Hepatocyte (in vitro differentiated cells): ENCODE results near the gene ESR1.

Experiments
- EZH2 ChIP-seq: fragments of 200-600 bp; sonication (generic); IDR thresholded peaks from 2 replicates; pipeline ENCODE4 v1.6.1; 2016; ENCODE audit warnings: antibody characterized with exemption, mild to moderate bottlenecking, borderline replicate concordance
- EZH2phosphoT487 ChIP-seq: fragments of 200-600 bp; sonication (generic); IDR thresholded peaks from one replicate; pipeline ENCODE4 v1.6.1; 2018; ENCODE audit warnings: antibody characterized with exemption, mild to moderate bottlenecking, low read depth, moderate library complexity; ENCODE audit not compliant: unreplicated experiment, severe bottlenecking
- TF ChIP-seq, protein P1 (sequence below): fragments of 200-600 bp; sonication (generic); IDR thresholded peaks from 2 replicates; pipeline ENCODE4 v1.5.1; 2016; ENCODE audit warnings: antibody characterized with exemption, mild to moderate bottlenecking; ENCODE audit not compliant: poor library complexity

DNA sequence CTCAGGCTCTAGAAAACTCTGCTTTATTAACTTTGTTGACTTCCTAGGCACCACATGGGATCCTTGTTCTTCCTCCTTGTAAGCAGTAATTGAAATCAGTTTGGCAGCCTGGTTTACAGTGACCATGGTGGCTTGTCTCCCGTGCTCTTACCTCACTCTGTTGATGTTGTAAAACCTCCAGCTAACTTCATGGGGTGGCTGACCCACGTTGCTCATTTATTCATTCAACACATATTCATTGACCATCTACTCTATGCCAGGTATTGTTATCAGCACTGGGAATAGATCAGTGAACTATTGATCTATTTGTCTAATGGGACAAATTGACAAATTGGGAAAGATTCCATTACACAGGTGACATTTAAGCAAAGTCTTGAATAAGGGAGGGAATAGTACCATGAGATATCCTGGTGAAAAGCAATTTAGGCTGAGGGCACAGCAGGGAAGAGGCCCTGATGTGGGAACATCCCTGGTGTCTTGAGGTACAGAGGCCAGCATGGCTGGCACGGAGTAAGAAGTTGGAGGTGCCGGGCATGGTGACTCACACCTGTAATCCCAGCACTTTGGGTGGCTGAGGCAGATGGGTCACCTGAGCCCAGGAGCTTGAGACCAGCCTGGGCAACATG lies 19.1 kb downstream of the ESR1 start:
- TF ChIP-seq, protein P1, sequence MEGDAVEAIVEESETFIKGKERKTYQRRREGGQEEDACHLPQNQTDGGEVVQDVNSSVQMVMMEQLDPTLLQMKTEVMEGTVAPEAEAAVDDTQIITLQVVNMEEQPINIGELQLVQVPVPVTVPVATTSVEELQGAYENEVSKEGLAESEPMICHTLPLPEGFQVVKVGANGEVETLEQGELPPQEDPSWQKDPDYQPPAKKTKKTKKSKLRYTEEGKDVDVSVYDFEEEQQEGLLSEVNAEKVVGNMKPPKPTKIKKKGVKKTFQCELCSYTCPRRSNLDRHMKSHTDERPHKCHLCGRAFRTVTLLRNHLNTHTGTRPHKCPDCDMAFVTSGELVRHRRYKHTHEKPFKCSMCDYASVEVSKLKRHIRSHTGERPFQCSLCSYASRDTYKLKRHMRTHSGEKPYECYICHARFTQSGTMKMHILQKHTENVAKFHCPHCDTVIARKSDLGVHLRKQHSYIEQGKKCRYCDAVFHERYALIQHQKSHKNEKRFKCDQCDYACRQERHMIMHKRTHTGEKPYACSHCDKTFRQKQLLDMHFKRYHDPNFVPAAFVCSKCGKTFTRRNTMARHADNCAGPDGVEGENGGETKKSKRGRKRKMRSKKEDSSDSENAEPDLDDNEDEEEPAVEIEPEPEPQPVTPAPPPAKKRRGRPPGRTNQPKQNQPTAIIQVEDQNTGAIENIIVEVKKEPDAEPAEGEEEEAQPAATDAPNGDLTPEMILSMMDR, result no peak
- no peak for TF ChIP-seq EZH2
- no peak for TF ChIP-seq EZH2phosphoT487
